Skeletal muscle tissue (tissue), 4 donors: ENCODE results near the gene SPATA2L. TPM values are rescaled to one million over a fixed set of nuclear protein-coding genes. Genes with fewer than 3 reads are reported as not detected.
"Not testable (repeated sequence)": the region's sequence is repeated elsewhere in the genome, so short reads cannot be mapped to it uniquely, and the experiment has no call there.

Source experiments
- H3K27ac ChIP-seq: one replicate; pipeline ENCODE4 v1.7.0; 2013; ENCODE audit warnings: mild to moderate bottlenecking, low read depth, low read length, inconsistent platforms
- H3K27me3 ChIP-seq, 3 donors: one replicate each; pipeline ENCODE4 v1.7.0; 2013; ENCODE audit warnings: low read length in 3 of 3; ENCODE audit not compliant: control insufficient read depth in 3 of 3, insufficient read depth in 3 of 3
- H3K36me3 ChIP-seq, 3 donors: one replicate each; pipeline ENCODE4 v1.7.0; 2013; ENCODE audit warnings: low read length in 3 of 3; ENCODE audit not compliant: control insufficient read depth in 3 of 3, insufficient read depth in 3 of 3
- H3K4me1 ChIP-seq, 3 donors: one replicate each; pipeline ENCODE4 v1.7.0; 2013; ENCODE audit warnings: low read length in 3 of 3, mild to moderate bottlenecking in 3 of 3; ENCODE audit not compliant: control insufficient read depth in 3 of 3, insufficient read depth in 3 of 3
- H3K4me3 ChIP-seq, 3 donors: one replicate each; pipeline ENCODE4 v1.7.0; 2013; ENCODE audit warnings: low read length in 3 of 3
- H3K9ac ChIP-seq, 3 donors: one replicate each; pipeline ENCODE4 v1.7.0; 2013; ENCODE audit warnings: low read length in 3 of 3, mild to moderate bottlenecking in 3 of 3, moderate library complexity in 2 of 3, low read depth in 1 of 3
- H3K9me3 ChIP-seq, 3 donors: one replicate each; pipeline ENCODE4 v1.7.0; 2013; ENCODE audit warnings: low read length in 3 of 3; ENCODE audit not compliant: control insufficient read depth in 3 of 3
- total RNA-seq: library from RNA; depleted of rRNA; stranded (reverse); fragments of >200 nt; gene quantifications from one replicate; pipeline ENCODE4 v1.2.3, GENCODE V29; 2014
- donor health status: Osteomylitis.

SPATA2L gene
- total RNA-seq, 1 donor from 2014 or later, result 6.8 TPM

GRCh38 chr16:89708481-89708931 lies 7.0 kb upstream of the SPATA2L start:
- H3K4me1 ChIP-seq, result peaks cover 0 to 7% (median 0%) of the 10 kb centered on the region in 3 donors
- H3K9ac ChIP-seq, result no peak overlapping the region
- peaks cover 8 to 16% (median 12%) of the 10 kb centered on the region in 3 donors for H3K27me3 ChIP-seq
- H3K9me3 ChIP-seq, result no peaks in the 10 kb centered on the region
- peaks cover 0 to 4% (median 0%) of the 10 kb centered on the region in 3 donors for H3K36me3 ChIP-seq
- H3K4me3 ChIP-seq, result no peak overlapping the region
- no peak overlapping the region for H3K27ac ChIP-seq

- peaks cover 0 to 7% (median 0%) of the 10 kb centered on the region in 3 donors for H3K4me1 ChIP-seq
- H3K9ac ChIP-seq, result no peak overlapping the region
- H3K27ac ChIP-seq, result no peak overlapping the region
- peaks cover 10 to 23% (median 19%) of the 10 kb centered on the region in 3 donors for H3K27me3 ChIP-seq
- H3K9me3 ChIP-seq, result no peaks in the 10 kb centered on the region
- no peak overlapping the region for H3K4me3 ChIP-seq
- peaks cover 0 to 4% (median 0%) of the 10 kb centered on the region in 3 donors for H3K36me3 ChIP-seq
Measured at GRCh38 chr16:89707695-89708094, 6.2 kb upstream of the SPATA2L start.

GRCh38 chr16:89706518-89707260 lies 5.2 kb upstream of the SPATA2L start:
- H3K4me1 ChIP-seq, result peaks cover 0 to 7% (median 2%) of the 10 kb centered on the region in 3 donors

GRCh38 chr16:89705006-89705405 lies 3.5 kb upstream of the SPATA2L start:
- H3K4me1 ChIP-seq, result peaks cover 10 to 17% (median 14%) of the 10 kb centered on the region in 3 donors
- no peak overlapping the region for H3K4me3 ChIP-seq
- H3K9ac ChIP-seq, result no peak overlapping the region
- H3K27me3 ChIP-seq, result peaks cover 10 to 25% (median 21%) of the 10 kb centered on the region in 3 donors
- peaks cover 0 to 4% (median 0%) of the 10 kb centered on the region in 3 donors for H3K36me3 ChIP-seq
- no peaks in the 10 kb centered on the region for H3K9me3 ChIP-seq
- H3K27ac ChIP-seq, result no peak overlapping the region

More at GRCh38 chr16:89706518-89707260, 5.2 kb upstream of the SPATA2L start:
- Histone ChIP-seq H3K27me3 (peaks cover 10 to 21% (median 19%) of the 10 kb centered on the region in 3 donors), H3K36me3 (peaks cover 0 to 4% (median 0%) of the 10 kb centered on the region in 3 donors), H3K9ac (no peak overlapping the region), H3K4me3 (no peak overlapping the region), H3K27ac (no peak overlapping the region), H3K9me3 (no peaks in the 10 kb centered on the region)

- no peak overlapping the region for H3K9ac ChIP-seq
- peaks cover 14 to 21% (median 19%) of the 10 kb centered on the region in 3 donors for H3K4me1 ChIP-seq
- H3K27me3 ChIP-seq, result peaks cover 10 to 25% (median 21%) of the 10 kb centered on the region in 3 donors
- H3K27ac ChIP-seq, result no peak overlapping the region
- peaks cover 0 to 4% (median 0%) of the 10 kb centered on the region in 3 donors for H3K36me3 ChIP-seq
- H3K9me3 ChIP-seq, result no peaks in the 10 kb centered on the region
- no peak overlapping the region for H3K4me3 ChIP-seq
Measured at GRCh38 chr16:89704281-89704680, 2.8 kb upstream of the SPATA2L start.

- Histone ChIP-seq H3K27ac (peak overlapping the region; percentile 40), H3K9me3 (no peaks in the 10 kb centered on the region), H3K27me3 (peaks cover 10 to 25% (median 25%) of the 10 kb centered on the region in 3 donors), H3K36me3 (no peaks in the 10 kb centered on the region), H3K4me1 (peaks cover 14 to 29% (median 23%) of the 10 kb centered on the region in 3 donors), H3K4me3 (peak overlapping the region; percentile 62 to 73 (median 69)), H3K9ac (peak overlapping the region in 2 of 3 donors; percentile 62 to 68)
Measured at GRCh38 chr16:89700649-89701424, 668 bp downstream of the SPATA2L start.

GRCh38 chr16:89700100-89700648 lies 1.3 kb downstream of the SPATA2L start:
- peak overlapping the region; percentile 40 for H3K27ac ChIP-seq
- peak overlapping the region; percentile 62 to 73 (median 69) for H3K4me3 ChIP-seq
- H3K9ac ChIP-seq, result peak overlapping the region in 2 of 3 donors; percentile 47 to 62
- H3K27me3 ChIP-seq, result peaks cover 10 to 25% (median 24%) of the 10 kb centered on the region in 3 donors
- peaks cover 0 to 4% (median 3%) of the 10 kb centered on the region in 3 donors for H3K36me3 ChIP-seq
- no peaks in the 10 kb centered on the region for H3K9me3 ChIP-seq
- peaks cover 14 to 29% (median 23%) of the 10 kb centered on the region in 3 donors for H3K4me1 ChIP-seq

- H3K4me3 ChIP-seq, result peak overlapping the region in 2 of 3 donors; percentile 69 to 73
- H3K27ac ChIP-seq, H3K9me3 ChIP-seq, H3K36me3 ChIP-seq: not testable (repeated sequence)
- H3K27me3 ChIP-seq, result peaks cover 6 to 19% (median 19%) of the 10 kb centered on the region in 3 donors
- peak overlapping the region in 1 of 3 donors; percentile 47 for H3K9ac ChIP-seq
- peaks cover 14 to 29% (median 23%) of the 10 kb centered on the region in 3 donors for H3K4me1 ChIP-seq
Measured at GRCh38 chr16:89699629-89700099, 1.8 kb downstream of the SPATA2L start.

- not testable (repeated sequence) for H3K9me3 ChIP-seq, H3K4me3 ChIP-seq, H3K9ac ChIP-seq, H3K27ac ChIP-seq
- Histone ChIP-seq H3K27me3 (peaks cover 3 to 15% (median 13%) of the 10 kb centered on the region in 3 donors), H3K4me1 (peaks cover 14 to 29% (median 23%) of the 10 kb centered on the region in 3 donors), H3K36me3 (peaks cover under 1 to 16% (median 6%) of the 10 kb centered on the region in 3 donors)
Measured at GRCh38 chr16:89698717-89699116, 2.8 kb downstream of the SPATA2L start.
